PC-9 (cell line): ENCODE measurements around the gene FOLR1. TPM values are rescaled to one million over a fixed set of nuclear protein-coding genes. Genes with fewer than 3 reads are reported as not detected.
"Not testable (repeated sequence)": the region's sequence is repeated elsewhere in the genome, so short reads cannot be mapped to it uniquely, and the experiment has no call there.

Experiments used
- BruUV-seq: library from RNA; stranded (reverse); fragments of 400-500 nt; replicated peaks from 2 replicates; lab custom pipeline; 2021; lab: Mats Ljungman, UMichigan
- CTCF ChIA-PET: fragments of 300-600 bp; sonication (Branson Sonifier 250); formaldehyde crosslinking; loops from one replicate; lab custom pipeline; 2022; ENCODE audit warnings: antibody characterized with exemption; lab: Charles Lee
- POLR2A ChIA-PET: fragments of 300-600 bp; sonication (Branson Sonifier 250); formaldehyde crosslinking; loops from one replicate; lab custom pipeline; 2022; ENCODE audit warnings: antibody characterized with exemption; ENCODE audit not compliant: unreplicated experiment; lab: Charles Lee
- DNase-seq, 2 experiments: peaks; one replicate each; pipeline versions ENCODE4 v3.0.0 to v3.0.0-alpha.2; 2015 to 2022; ENCODE audit warnings: mixed read lengths in 1 of 2
- H2AFZ ChIP-seq: fragments of 200-600 bp; sonication (generic); 2 replicates; pipeline ENCODE4 v1.8.1; 2017; ENCODE audit warnings: antibody characterized with exemption
- H3F3A ChIP-seq: fragments of 200-600 bp; sonication (generic); 2 replicates; pipeline ENCODE4 v1.8.1; 2017; ENCODE audit warnings: antibody characterized with exemption, mild to moderate bottlenecking, low read depth; ENCODE audit not compliant: insufficient read depth
- H3K27ac ChIP-seq: fragments of 200-600 bp; sonication (generic); 2 replicates; pipeline ENCODE4 v1.6.1; 2016; ENCODE audit warnings: mixed run types
- H3K27me3 ChIP-seq: fragments of 200-600 bp; sonication (generic); 2 replicates; pipeline ENCODE4 v1.6.1; 2016; ENCODE audit warnings: low read depth, mixed run types; ENCODE audit not compliant: insufficient read depth
- H3K36me3 ChIP-seq: fragments of 200-600 bp; sonication (generic); 2 replicates; pipeline ENCODE4 v1.6.1; 2016; ENCODE audit warnings: low read depth, mixed run types
- H3K4me1 ChIP-seq: fragments of 200-600 bp; sonication (generic); replicated peaks from 2 replicates; pipeline ENCODE4 v1.6.1; 2016; ENCODE audit warnings: mixed run types; ENCODE audit not compliant: insufficient read depth
- H3K4me2 ChIP-seq: fragments of 200-600 bp; sonication (generic); 2 replicates; pipeline ENCODE4 v1.6.1; 2017; ENCODE audit warnings: mixed run types
- H3K4me3 ChIP-seq: fragments of 200-600 bp; sonication (generic); 2 replicates; pipeline ENCODE4 v1.6.1; 2016; ENCODE audit warnings: mixed run types
- H3K79me2 ChIP-seq: fragments of 200-600 bp; sonication (generic); 2 replicates; pipeline ENCODE4 v1.6.1; 2017; ENCODE audit warnings: low read depth, mixed run types
- H3K9me2 ChIP-seq: fragments of 200-600 bp; sonication (generic); 2 replicates; pipeline ENCODE4 v1.8.1; 2017; ENCODE audit warnings: mild to moderate bottlenecking; ENCODE audit not compliant: insufficient read depth
- H3K9me3 ChIP-seq: fragments of 200-600 bp; sonication (generic); 2 replicates; pipeline ENCODE4 v1.8.1; 2016; ENCODE audit warnings: low read depth; ENCODE audit not compliant: insufficient read depth
- H4K20me1 ChIP-seq: fragments of 200-600 bp; sonication (generic); 2 replicates; pipeline ENCODE4 v1.8.1; 2017; ENCODE audit not compliant: insufficient read depth
- EZH2 ChIP-seq: fragments of 200-600 bp; sonication (generic); IDR thresholded peaks from 2 replicates; pipeline ENCODE4 v1.8.0; 2017; ENCODE audit warnings: antibody characterized with exemption, low read depth
- intact Hi-C: fragments of 100-400 bp; cut with micrococcal nuclease; formaldehyde crosslinking; loops from one replicate; pipeline ENCODE4 v1.10.0; 2022; ENCODE audit not compliant: unreplicated experiment
- total RNA-seq: library from RNA; stranded (reverse); gene quantifications from 2 replicates; pipeline ENCODE4 v1.2.3, GENCODE V29; 2021
- TF ChIP-seq, protein P1 (sequence below): fragments of 200-600 bp; sonication (generic); conservative IDR thresholded peaks from 2 replicates; pipeline ENCODE4 v1.6.1; 2017; ENCODE audit warnings: mixed run types, antibody characterized with exemption, mild to moderate bottlenecking, moderate library complexity

Gene FOLR1
- total RNA-seq, 1 experiment from 2014 or later = 4.7 TPM

DNA sequence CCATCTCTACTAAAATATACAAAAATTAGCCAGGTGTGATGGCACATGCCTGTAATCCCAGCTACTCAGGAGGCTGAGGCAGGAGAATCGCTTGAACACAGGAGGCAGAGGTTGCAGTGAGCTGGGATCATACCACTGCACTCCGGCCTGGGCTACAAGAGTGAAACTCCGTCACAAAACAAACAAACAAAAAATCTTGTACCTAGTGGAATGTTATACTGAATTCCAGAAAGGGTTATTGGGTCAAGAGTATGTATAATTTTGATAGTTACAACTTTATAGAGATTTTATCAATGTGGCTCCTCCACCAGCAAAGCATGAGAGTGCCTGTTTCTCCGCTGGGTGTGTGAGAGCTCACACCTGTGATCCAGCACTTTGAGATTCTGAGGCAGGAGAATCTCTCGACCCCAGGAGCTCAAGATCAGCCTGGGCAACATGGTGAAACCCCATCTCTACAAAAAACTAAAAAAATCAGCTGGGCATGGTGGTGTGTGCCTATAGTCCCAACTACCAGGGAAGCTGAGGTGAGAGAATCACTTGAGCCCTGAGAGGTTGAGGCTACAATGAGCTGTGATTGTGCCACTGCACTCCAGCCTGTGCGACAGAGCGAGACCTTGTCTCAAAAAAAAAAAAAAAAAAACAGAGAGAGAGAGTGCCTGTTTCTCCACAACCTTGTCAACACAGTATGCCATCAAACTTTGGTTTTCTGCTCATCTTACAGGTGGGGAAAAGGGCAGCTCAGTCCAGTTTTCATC is 12.7 kb upstream of the FOLR1 start:
- ChIA-PET POLR2A (no interaction called here), CTCF (interaction anchor here (0.7 kb wide), 1 partner anchor 222 kb away, joined by 13 read pairs; no protein-coding TSS in a partner anchor)
- no peak for TF ChIP-seq EZH2
- TF ChIP-seq, protein P1, sequence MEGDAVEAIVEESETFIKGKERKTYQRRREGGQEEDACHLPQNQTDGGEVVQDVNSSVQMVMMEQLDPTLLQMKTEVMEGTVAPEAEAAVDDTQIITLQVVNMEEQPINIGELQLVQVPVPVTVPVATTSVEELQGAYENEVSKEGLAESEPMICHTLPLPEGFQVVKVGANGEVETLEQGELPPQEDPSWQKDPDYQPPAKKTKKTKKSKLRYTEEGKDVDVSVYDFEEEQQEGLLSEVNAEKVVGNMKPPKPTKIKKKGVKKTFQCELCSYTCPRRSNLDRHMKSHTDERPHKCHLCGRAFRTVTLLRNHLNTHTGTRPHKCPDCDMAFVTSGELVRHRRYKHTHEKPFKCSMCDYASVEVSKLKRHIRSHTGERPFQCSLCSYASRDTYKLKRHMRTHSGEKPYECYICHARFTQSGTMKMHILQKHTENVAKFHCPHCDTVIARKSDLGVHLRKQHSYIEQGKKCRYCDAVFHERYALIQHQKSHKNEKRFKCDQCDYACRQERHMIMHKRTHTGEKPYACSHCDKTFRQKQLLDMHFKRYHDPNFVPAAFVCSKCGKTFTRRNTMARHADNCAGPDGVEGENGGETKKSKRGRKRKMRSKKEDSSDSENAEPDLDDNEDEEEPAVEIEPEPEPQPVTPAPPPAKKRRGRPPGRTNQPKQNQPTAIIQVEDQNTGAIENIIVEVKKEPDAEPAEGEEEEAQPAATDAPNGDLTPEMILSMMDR = no peak
- H3K4me1 ChIP-seq = no peaks in the 10 kb centered on the region
- H3F3A ChIP-seq = no peaks in the 10 kb centered on the region
- H4K20me1 ChIP-seq = no peaks in the 10 kb centered on the region
- 0 out of 2 replicates have a peak, but pooled peaks cover 3% of the 10 kb centered on the region for H3K27me3 ChIP-seq
- no peak overlapping the region for H2AFZ ChIP-seq
- H3K36me3 ChIP-seq = no peaks in the 10 kb centered on the region
- H3K79me2 ChIP-seq = no peaks in the 10 kb centered on the region
- intact Hi-C loops = no loop called here
- H3K9me2 ChIP-seq = no peaks in the 10 kb centered on the region
- peak in 1 of 2 experiments; percentile 64 for DNase-seq
- no peak overlapping the region for H3K27ac ChIP-seq
- H3K4me2 ChIP-seq = no peak overlapping the region
- H3K9me3 ChIP-seq = no peaks in the 10 kb centered on the region
- no peak overlapping the region for H3K4me3 ChIP-seq
- no TSS peak for BruUV-seq

DNA sequence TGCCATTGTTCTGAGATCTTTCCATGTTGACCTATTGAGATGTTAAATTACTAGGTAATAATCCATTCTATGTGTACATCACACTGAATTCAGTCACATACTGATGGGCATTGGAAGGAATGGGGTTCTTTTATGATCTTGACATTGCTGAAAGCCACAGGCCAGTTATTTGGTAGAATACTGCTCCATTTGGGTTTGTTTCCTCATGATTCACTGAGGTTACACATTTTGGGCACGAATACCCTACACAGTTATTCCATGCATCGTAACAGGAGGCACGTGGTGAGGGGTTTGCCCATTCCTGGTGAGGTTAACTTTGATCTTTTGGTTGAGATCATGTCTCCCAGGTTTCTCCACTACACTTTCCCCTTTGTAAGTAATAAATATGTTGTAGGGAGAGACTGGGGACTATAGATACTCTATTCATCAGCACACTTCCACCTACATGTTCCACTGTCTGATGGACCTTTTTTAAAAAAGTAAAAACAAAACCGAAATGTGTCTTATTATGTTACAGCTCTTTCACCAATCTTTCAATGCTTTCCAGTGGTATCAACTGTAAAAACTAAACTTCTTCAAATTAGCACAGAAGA is 12.0 kb upstream of the FOLR1 start:
- Histone ChIP-seq H3K36me3 (no peaks in the 10 kb centered on the region), H2AFZ (no peak overlapping the region), H3K4me3 (no peak overlapping the region), H3K9me2 (no peaks in the 10 kb centered on the region), H3K4me2 (no peak overlapping the region), H4K20me1 (no peaks in the 10 kb centered on the region), H3K27me3 (0 out of 2 replicates have a peak, but pooled peaks cover 3% of the 10 kb centered on the region), H3K4me1 (no peaks in the 10 kb centered on the region), H3K27ac (no peak overlapping the region), H3K79me2 (no peaks in the 10 kb centered on the region), H3K9me3 (no peaks in the 10 kb centered on the region), H3F3A (no peaks in the 10 kb centered on the region)
- BruUV-seq = no TSS peak
- CTCF ChIA-PET = no interaction called here
- no peak for DNase-seq
- no peak for TF ChIP-seq EZH2
- TF ChIP-seq, protein P1 = no peak
- intact Hi-C loops = loop anchor here (5.0 kb wide), 1 partner anchor 78 kb away; the partner anchor contains the start of gene LAMTOR1
- POLR2A ChIA-PET = interaction anchor here (0.6 kb wide), 1 partner anchor 71 kb away, joined by 7 read pairs; no protein-coding TSS in a partner anchor

DNA sequence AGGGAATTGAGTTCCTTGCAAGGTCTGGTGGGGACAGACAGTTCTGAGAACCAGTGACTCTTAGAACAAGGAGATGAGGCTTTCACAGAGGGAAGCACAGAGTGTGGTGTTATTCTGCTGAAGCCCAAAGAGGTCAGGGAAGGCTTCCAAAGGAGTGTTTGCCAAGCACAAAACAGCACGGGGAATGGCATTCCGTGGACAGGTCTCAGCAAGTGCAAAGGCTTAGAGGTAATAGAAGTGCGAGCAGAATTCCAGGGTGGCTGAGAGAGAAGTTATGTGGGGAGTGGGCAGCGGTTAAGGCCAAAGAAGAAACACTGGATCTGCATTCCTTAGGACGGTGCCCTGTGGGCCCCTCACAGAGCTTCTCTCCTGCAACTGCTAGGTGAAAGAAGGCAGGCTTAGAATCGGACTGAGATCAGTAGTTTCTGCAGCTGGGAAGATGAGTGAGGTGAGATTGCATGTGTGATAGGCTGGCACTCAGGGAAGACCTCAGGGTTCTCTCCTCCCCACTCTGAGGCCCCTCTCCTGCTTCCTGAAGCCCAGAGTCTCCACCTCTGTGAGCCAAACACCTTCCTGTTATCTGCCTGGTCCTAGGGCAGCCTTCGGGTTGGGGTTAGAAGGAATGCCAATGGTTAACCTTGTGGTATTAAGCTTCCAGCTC is 10.9 kb upstream of the FOLR1 start:
- H4K20me1 ChIP-seq, H3K27me3 ChIP-seq, H3K9me3 ChIP-seq, H3K36me3 ChIP-seq, H3K9me2 ChIP-seq, H3K79me2 ChIP-seq, POLR2A ChIA-PET, BruUV-seq, H2AFZ ChIP-seq, CTCF ChIA-PET, H3K4me2 ChIP-seq, H3K4me3 ChIP-seq, H3F3A ChIP-seq, H3K27ac ChIP-seq, H3K4me1 ChIP-seq, DNase-seq: not testable (repeated sequence)
- intact Hi-C loops = loop anchor here (1.0 to 5.0 kb wide), 2 partner anchors 37 to 79 kb away; partner anchors contain the start of gene LAMTOR1
